A549 (cell line): Measurements from ENCODE around the gene HHIP. TPM values are rescaled to one million over a fixed set of nuclear protein-coding genes. Genes with fewer than 3 reads are reported as not detected.

ENCODE experiments used
- ATAC-seq, 2 experiments: fragments of 200-7000 bp in 1 of 2; fragments of >200 bp in 1 of 2; cut with Nextera tagmentation in 1 of 2; cut with Tn5 transposase in 1 of 2; 3 replicates each; pipeline versions ENCODE4 v1.8.0 to v1.9.1; 2018 to 2020; ENCODE audit warnings: mild to moderate bottlenecking in 1 of 2, moderate library complexity in 1 of 2
- CTCF ChIA-PET: fragments of 300-600 bp; sonication (Branson Sonifier 250); formaldehyde crosslinking; extraction: SDS; loops from one replicate; lab custom pipeline; 2021; ENCODE audit warnings: antibody characterized with exemption, inconsistent platforms; lab: Yijun Ruan, JAX
- POLR2A ChIA-PET: fragments of 350-600 bp; formaldehyde crosslinking; extraction: SDS; loops from one replicate; lab custom pipeline; 2021; ENCODE audit warnings: antibody characterized with exemption, inconsistent platforms; lab: Yijun Ruan, JAX
- DNase-seq, 2 experiments: peaks; one replicate each; pipeline versions ENCODE4 v3.0.0 to v3.0.0-alpha.2; 2011 to 2016; ENCODE audit warnings: low read depth in 1 of 2, low spot score in 1 of 2
- FAIRE-seq: peaks from 2 replicates; lab custom pipeline; 2011; peaks lifted over from hg19 to GRCh38; lab: Jason Lieb, UNC
- H3K27ac ChIP-seq, 2 experiments: fragments of >200 bp; sonication (Bioruptor Twin); formaldehyde crosslinking; 3 replicates each; pipeline ENCODE4 v1.5.1; 2016 to 2017
- H3K4me1 ChIP-seq: fragments of >200 bp; sonication (Bioruptor Twin); formaldehyde crosslinking; 3 replicates; pipeline ENCODE4 v1.6.1; 2016
- H3K4me2 ChIP-seq: fragments of >200 bp; sonication (Bioruptor Twin); formaldehyde crosslinking; 3 replicates; pipeline ENCODE4 v1.6.1; 2016
- H3K4me3 ChIP-seq: fragments of >200 bp; sonication (Bioruptor Twin); formaldehyde crosslinking; 3 replicates; pipeline ENCODE4 v1.5.1; 2016
- H3K9me3 ChIP-seq: fragments of >200 bp; sonication (Bioruptor Twin); formaldehyde crosslinking; 3 replicates; pipeline ENCODE4 v1.6.1; 2016
- ATOH8 ChIP-seq: fragments of 250-450 bp; sonication (Bioruptor Pico); IDR thresholded peaks from 2 replicates; pipeline ENCODE4 v1.5.0; 2020; ENCODE audit warnings: low read depth, mild to moderate bottlenecking, moderate library complexity
- CBX2 ChIP-seq: fragments of 200-600 bp; sonication (generic); IDR thresholded peaks from 2 replicates; pipeline ENCODE4 v1.6.1; 2016; ENCODE audit warnings: low read depth, mild to moderate bottlenecking, borderline replicate concordance
- CBX8 ChIP-seq: fragments of 200-600 bp; sonication (generic); IDR thresholded peaks from 2 replicates; pipeline ENCODE4 v1.6.1; 2016
- CEBPB ChIP-seq, 2 experiments: fragments of >200 bp in 1 of 2; sonication (Bioruptor Twin) in 1 of 2; formaldehyde crosslinking in 1 of 2; IDR thresholded peaks; 2 replicates each; pipeline ENCODE4 v1.6.1; 2012 to 2016
- CHD4 ChIP-seq: fragments of 200-600 bp; sonication (generic); IDR thresholded peaks from 2 replicates; pipeline ENCODE4 v1.6.1; 2016; ENCODE audit warnings: antibody characterized with exemption, mild to moderate bottlenecking, borderline replicate concordance
- CTCF ChIP-seq: fragments of >200 bp; sonication (Bioruptor Twin); formaldehyde crosslinking; IDR thresholded peaks from 3 replicates; pipeline ENCODE4 v1.5.1; 2016
- E2F6 ChIP-seq: IDR thresholded peaks from 2 replicates; pipeline ENCODE4 v1.6.1; 2012; ENCODE audit warnings: low read depth, borderline replicate concordance
- EP300 ChIP-seq, 2 experiments: fragments of >200 bp; sonication (Bioruptor Twin); formaldehyde crosslinking; IDR thresholded peaks; 2 replicates in 1 of 2; 3 replicates in 1 of 2; pipeline ENCODE4 v1.6.1; 2016 to 2017
- ESRRA ChIP-seq: fragments of 150-350 bp; IDR thresholded peaks from 2 replicates; pipeline ENCODE4 v1.6.1; 2014; ENCODE audit warnings: mild to moderate bottlenecking, low read length, borderline replicate concordance
- FOSL2 ChIP-seq, 2 experiments: fragments of 450-650 bp in 1 of 2; fragments of >200 bp in 1 of 2; sonication (Bioruptor Twin) in 1 of 2; formaldehyde crosslinking; IDR thresholded peaks; 2 replicates each; pipeline versions ENCODE4 v1.5.0 to v1.6.1; 2016 to 2020; ENCODE audit warnings: mild to moderate bottlenecking in 1 of 2, moderate library complexity in 1 of 2
- GATA3 ChIP-seq: IDR thresholded peaks from 2 replicates; pipeline ENCODE4 v1.6.1; 2012; ENCODE audit warnings: borderline replicate concordance
- HES2 ChIP-seq: fragments of >200 bp; sonication (Bioruptor Twin); formaldehyde crosslinking; IDR thresholded peaks from 2 replicates; pipeline ENCODE4 v1.6.1; 2016
- HEYL ChIP-seq: fragments of 250-450 bp; sonication (Bioruptor Pico); IDR thresholded peaks from 2 replicates; pipeline ENCODE4 v1.8.0; 2021; ENCODE audit warnings: mild to moderate bottlenecking, moderate library complexity
- HMGXB4 ChIP-seq: fragments of 250-450 bp; sonication (Bioruptor Pico); IDR thresholded peaks from 2 replicates; pipeline ENCODE4 v1.5.0; 2021; ENCODE audit warnings: mild to moderate bottlenecking, moderate library complexity, borderline replicate concordance
- HOXA7 ChIP-seq: fragments of 250-450 bp; sonication (Bioruptor Pico); IDR thresholded peaks from 2 replicates; pipeline ENCODE4 v1.5.0; 2020; ENCODE audit warnings: mild to moderate bottlenecking, moderate library complexity
- HOXB5 ChIP-seq: fragments of 250-450 bp; sonication (Bioruptor Pico); IDR thresholded peaks from 2 replicates; pipeline ENCODE4 v1.5.0; 2020; ENCODE audit warnings: mild to moderate bottlenecking, moderate library complexity
- JUN ChIP-seq, 2 experiments: fragments of >200 bp; sonication (Bioruptor Twin); formaldehyde crosslinking; IDR thresholded peaks; 2 replicates in 1 of 2; 3 replicates in 1 of 2; pipeline ENCODE4 v1.6.1; 2016 to 2017
- JUNB ChIP-seq: fragments of >200 bp; sonication (Bioruptor Twin); formaldehyde crosslinking; IDR thresholded peaks from 2 replicates; pipeline ENCODE4 v1.6.1; 2016
- KDM1A ChIP-seq: fragments of 200-600 bp; sonication (generic); IDR thresholded peaks from 2 replicates; pipeline ENCODE4 v1.6.1; 2016; ENCODE audit warnings: low read depth, mild to moderate bottlenecking
- MAZ ChIP-seq: fragments of 150-350 bp; IDR thresholded peaks from 2 replicates; pipeline ENCODE4 v1.6.1; 2014; ENCODE audit warnings: antibody characterized with exemption, low read depth, low read length, borderline replicate concordance
- NPAS2 ChIP-seq: fragments of 250-450 bp; sonication (Bioruptor Pico); IDR thresholded peaks from 2 replicates; pipeline ENCODE4 v1.8.0; 2022; ENCODE audit warnings: mild to moderate bottlenecking, moderate library complexity, borderline replicate concordance
- NR3C1 ChIP-seq: fragments of >200 bp; sonication (Bioruptor Twin); formaldehyde crosslinking; IDR thresholded peaks from 3 replicates; pipeline ENCODE4 v1.6.1; 2017
- PHF8 ChIP-seq: fragments of 200-600 bp; sonication (generic); IDR thresholded peaks from 2 replicates; pipeline ENCODE4 v1.6.1; 2016; ENCODE audit warnings: low read depth, mild to moderate bottlenecking, antibody characterized with exemption, moderate library complexity, borderline replicate concordance
- POLR2A ChIP-seq: IDR thresholded peaks from 2 replicates; pipeline ENCODE4 v1.6.1; 2012; ENCODE audit warnings: mild to moderate bottlenecking, low read length
- RCOR1 ChIP-seq: fragments of 150-350 bp; IDR thresholded peaks from 2 replicates; pipeline ENCODE4 v1.6.1; 2014; ENCODE audit warnings: antibody characterized with exemption, low read length, low read depth
- RNF2 ChIP-seq: fragments of 200-600 bp; sonication (generic); IDR thresholded peaks from 2 replicates; pipeline ENCODE4 v1.6.1; 2016; ENCODE audit warnings: low read depth, mild to moderate bottlenecking, antibody characterized with exemption, moderate library complexity, borderline replicate concordance
- SMC3 ChIP-seq: fragments of >200 bp; sonication (Bioruptor Twin); formaldehyde crosslinking; IDR thresholded peaks from 3 replicates; pipeline ENCODE4 v1.6.1; 2018; ENCODE audit warnings: inconsistent platforms
- SREBF2 ChIP-seq: fragments of 450-650 bp; IDR thresholded peaks from 2 replicates; pipeline ENCODE4 v1.6.1; 2014; ENCODE audit warnings: mild to moderate bottlenecking, moderate library complexity
- TP53 ChIP-seq: fragments of 250-450 bp; sonication (Bioruptor Pico); IDR thresholded peaks from 2 replicates; pipeline ENCODE4 v1.5.0; 2021; ENCODE audit warnings: mild to moderate bottlenecking, moderate library complexity
- ZC3H11A ChIP-seq: fragments of 450-650 bp; IDR thresholded peaks from 2 replicates; pipeline ENCODE4 v1.6.1; 2014; ENCODE audit warnings: antibody characterized with exemption, mild to moderate bottlenecking
- ZFP36 ChIP-seq: fragments of 450-650 bp; IDR thresholded peaks from 2 replicates; pipeline ENCODE4 v1.6.1; 2014; ENCODE audit warnings: borderline replicate concordance; ENCODE audit not compliant: partially characterized antibody
- ZNF302 ChIP-seq: fragments of 250-450 bp; sonication (Bioruptor Pico); IDR thresholded peaks from 2 replicates; pipeline ENCODE4 v1.9.0; 2021; ENCODE audit warnings: inconsistent platforms, mild to moderate bottlenecking, moderate library complexity
- WGBS: methylation state at CpG from one replicate; pipeline ENCODE4 v1.1.6; 2017; ENCODE audit errors: missing lambda C conversion rate; 5-methylcytosine and 5-hydroxymethylcytosine counted together
- polyA plus RNA-seq, 4 experiments: library from polyadenylated mRNA; depleted of rRNA in 3 of 4; stranded (reverse); fragments of >200 nt; fragmentation: RNase III in 1 of 4; extraction: RNeasy Plus Mini Kit Qiagen cat#74134 plus additional on column Dnase treatment in 1 of 4; gene quantifications; 2 replicates in 3 of 4; 3 replicates in 1 of 4; pipeline ENCODE4 v1.2.3, GENCODE V29; 2011 to 2017

Gene HHIP
- polyA plus RNA-seq, 2 of the 4 experiments (the other 2 are of a cell fraction), result 0.93 to 1.0 TPM

GRCh38 chr4:144627663-144628076 lies 18.3 kb upstream of the HHIP start:
- CTCF ChIA-PET, result no interaction called here
- H3K4me1 ChIP-seq, result peaks cover 6% of the 10 kb centered on the region; the same call in 1 of the 3 replicates
- H3K9me3 ChIP-seq, result no peaks in the 10 kb centered on the region
- TF ChIP-seq CHD4 (no peak), ZNF302 (CRISPR knock-in tag) (no peak), MAZ (no peak), RCOR1 (no peak), TP53 (CRISPR knock-in tag) (no peak), PHF8 (no peak), CTCF (no peak), EP300 (IDR thresholded peaks at IDR 0.05) (no peak), NPAS2 (no peak), KDM1A (no peak), HEYL (CRISPR knock-in tag) (no peak), CEBPB (IDR thresholded peaks at IDR 0.05) (no peak), E2F6 (no peak), GATA3 (no peak), ZC3H11A (no peak), FOSL2 (IDR thresholded peaks at IDR 0.05) (no peak), FOSL2 (CRISPR knock-in tag; IDR thresholded peaks at IDR 0.05) (no peak), CBX8 (no peak)
- no peak overlapping the region for H3K4me3 ChIP-seq
- 6% methylated on average over 2 of the region's 2 CpGs for WGBS
- peak overlapping the region; percentile 30; the same call in 2 of the 3 replicates for H3K4me2 ChIP-seq
- ATAC-seq (peak in 1 of 2 experiments; percentile 32; a peak in 2 of 6 replicates), FAIRE-seq (no peak), DNase-seq (peak in 1 of 2 experiments; percentile 14)
- POLR2A ChIA-PET, result no interaction called here
- no peak overlapping the region; a peak in 1 of 6 replicates for H3K27ac ChIP-seq

GRCh38 chr4:144633215-144633614 lies 12.7 kb upstream of the HHIP start:
- no peak overlapping the region for H3K4me3 ChIP-seq
- no peaks in the 10 kb centered on the region for H3K9me3 ChIP-seq
- no peak for TF ChIP-seq NPAS2
- TF ChIP-seq SREBF2, result no peak
- TF ChIP-seq E2F6, result no peak
- TF ChIP-seq ATOH8 (CRISPR knock-in tag), result no peak
- no peak for TF ChIP-seq RNF2
- TF ChIP-seq SMC3, result no peak
- no peak for TF ChIP-seq NR3C1
- no peak for TF ChIP-seq HMGXB4
- no peak for TF ChIP-seq CBX8
- no peak for TF ChIP-seq POLR2A
- no peak for TF ChIP-seq PHF8
- no peak for TF ChIP-seq CBX2
- TF ChIP-seq ESRRA, result no peak
- no peak for TF ChIP-seq JUNB
- no peak for TF ChIP-seq JUN (IDR thresholded peaks at IDR 0.05)
- no peak for TF ChIP-seq HES2
- TF ChIP-seq HOXB5 (CRISPR knock-in tag), result no peak
- TF ChIP-seq HOXA7 (CRISPR knock-in tag), result no peak
- TF ChIP-seq ZFP36, result no peak
- CTCF ChIA-PET, result no interaction called here
- ATAC-seq (no peak), FAIRE-seq (no peak), DNase-seq (no peak)
- no peak overlapping the region for H3K4me2 ChIP-seq
- POLR2A ChIA-PET, result no interaction called here
- no peak overlapping the region for H3K27ac ChIP-seq
- no peaks in the 10 kb centered on the region for H3K4me1 ChIP-seq
- WGBS, result 84% methylated on average over 6 of the region's 6 CpGs
